ENCODE data around the gene RNF113B.

- no peak for TF ChIP-seq CTCF (IDR thresholded peaks at IDR 0.05)
- no peak for TF ChIP-seq POLR2A (IDR thresholded peaks at IDR 0.05)
Observed at GRCh38 chr13:98219685-98220084, 42.6 kb upstream of the RNF113B start.

Data from Peyer's patch (tissue), 4 donors.